Neuron (in vitro differentiated cells): Measurements from ENCODE around the gene ITGAE.
"Not testable (repeated sequence)": the region's sequence is repeated elsewhere in the genome, so short reads cannot be mapped to it uniquely, and the experiment has no call there.

Experiments
- H2AFZ ChIP-seq: one replicate; pipeline ENCODE4 v1.6.1; 2013; ENCODE audit warnings: low read depth, mild to moderate bottlenecking, inconsistent platforms, low read length, moderate library complexity
- H3K27me3 ChIP-seq: one replicate; pipeline ENCODE4 v1.6.1; 2013; ENCODE audit warnings: low read length; ENCODE audit not compliant: insufficient read depth
- H3K36me3 ChIP-seq: one replicate; pipeline ENCODE4 v1.6.1; 2013; ENCODE audit warnings: low read length; ENCODE audit not compliant: insufficient read depth
- H3K4me1 ChIP-seq: one replicate; pipeline ENCODE4 v1.6.1; 2013; ENCODE audit warnings: low read length; ENCODE audit not compliant: insufficient read depth
- H3K4me3 ChIP-seq: 2 replicates; pipeline ENCODE4 v1.5.1; 2013; ENCODE audit warnings: mild to moderate bottlenecking, low read length, moderate library complexity
- H3K9me3 ChIP-seq: one replicate; pipeline ENCODE4 v1.6.1; 2013; ENCODE audit warnings: low read length

Gene ITGAE

DNA sequence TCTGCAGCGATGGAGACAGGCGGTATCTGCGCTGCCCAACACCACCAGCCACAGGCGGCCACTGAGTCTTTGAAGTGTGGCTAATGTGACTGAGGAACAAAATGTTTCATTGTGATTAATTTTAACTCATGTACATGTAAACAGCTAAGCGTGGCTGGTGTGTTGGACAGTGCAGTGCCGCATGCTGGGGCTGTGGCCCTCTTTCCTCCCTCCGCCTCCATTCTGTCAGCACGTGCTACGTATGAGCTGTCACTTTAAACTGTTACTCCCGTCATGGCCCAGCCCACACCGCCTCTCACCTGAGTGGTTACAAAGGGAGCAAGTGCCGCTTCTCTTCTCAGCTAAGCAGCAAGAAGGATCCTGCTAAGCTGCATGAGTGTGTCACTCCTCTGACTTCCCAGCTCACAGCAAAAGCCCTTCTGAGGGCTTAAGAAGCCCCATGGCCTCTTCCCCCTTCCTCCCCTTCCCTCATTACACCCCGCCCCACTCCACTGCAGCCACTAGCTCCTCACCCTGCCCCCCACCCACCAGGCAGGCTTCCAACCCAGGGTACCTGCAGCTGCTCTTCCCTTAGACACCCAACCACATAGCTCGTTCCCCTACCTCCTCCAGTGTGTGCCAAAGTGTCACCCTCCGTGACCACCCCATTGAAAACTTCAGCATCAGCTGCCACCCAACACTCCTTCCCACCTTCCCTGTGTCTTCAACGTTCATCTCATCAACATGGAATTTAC lies 62.3 kb downstream of the ITGAE start:
- Histone ChIP-seq H3K27me3 (no peaks in the 10 kb centered on the region), H3K4me1 (peaks cover 10% of the 10 kb centered on the region), H3K36me3 (no peaks in the 10 kb centered on the region), H3K4me3 (no peak overlapping the region), H3K9me3 (no peaks in the 10 kb centered on the region), H2AFZ (no peak overlapping the region)

DNA sequence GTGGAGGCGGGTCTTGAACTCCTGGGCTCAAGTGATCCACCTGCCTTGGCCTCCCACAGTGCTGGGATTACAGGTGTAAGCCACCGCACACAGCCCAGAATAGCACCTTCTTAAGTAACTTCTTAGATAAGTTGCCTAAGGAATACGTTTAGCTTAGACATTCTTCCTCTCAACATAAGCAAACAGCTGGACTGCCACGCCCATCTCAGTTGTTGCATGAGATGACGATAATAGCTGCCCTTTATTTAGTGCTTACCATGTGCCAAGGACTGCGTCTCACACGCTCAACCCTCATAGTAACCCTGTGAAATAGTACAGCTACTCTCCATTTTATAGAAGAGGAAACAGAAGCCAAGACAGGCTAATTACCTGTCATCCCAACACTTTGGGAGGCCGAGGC lies 65.5 kb downstream of the ITGAE start:
- Histone ChIP-seq H3K27me3 (no peaks in the 10 kb centered on the region), H3K9me3 (no peaks in the 10 kb centered on the region)

DNA sequence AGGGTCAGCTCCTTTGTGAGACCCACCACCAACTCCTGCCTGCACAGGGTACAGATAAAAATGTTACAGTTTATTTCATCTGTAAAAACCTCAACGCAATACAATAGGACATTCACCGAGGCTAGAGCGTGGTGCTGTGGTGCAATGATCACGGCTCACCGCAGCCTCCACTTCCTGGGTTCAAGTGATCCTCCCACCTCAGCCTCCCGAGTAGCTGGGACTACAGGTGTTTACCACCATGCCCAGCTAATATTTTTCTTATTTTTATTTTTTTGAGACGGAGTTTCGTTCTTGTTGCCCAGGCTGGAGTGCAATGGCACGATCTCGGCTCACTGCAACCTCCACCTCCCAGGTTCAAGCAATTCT lies 66.1 kb downstream of the ITGAE start:
- not testable (repeated sequence) for H2AFZ ChIP-seq, H3K27me3 ChIP-seq, H3K36me3 ChIP-seq, H3K9me3 ChIP-seq, H3K4me3 ChIP-seq
- H3K4me1 ChIP-seq = peaks cover 14% of the 10 kb centered on the region

More for the DNA sequence above, 65.5 kb downstream of the ITGAE start:
- Histone ChIP-seq H2AFZ (no peak overlapping the region), H3K36me3 (no peaks in the 10 kb centered on the region), H3K4me3 (no peak overlapping the region), H3K4me1 (peaks cover 14% of the 10 kb centered on the region)

- peaks cover 4% of the 10 kb centered on the region for H3K4me1 ChIP-seq
- no peaks in the 10 kb centered on the region for H3K27me3 ChIP-seq
- H3K4me3 ChIP-seq = no peak overlapping the region
- no peaks in the 10 kb centered on the region for H3K9me3 ChIP-seq
- H3K36me3 ChIP-seq = peaks cover 10% of the 10 kb centered on the region
- no peak overlapping the region for H2AFZ ChIP-seq
These were observed 68.8 kb downstream of the ITGAE start for GRCh38 chr17:3732210-3732621.

DNA sequence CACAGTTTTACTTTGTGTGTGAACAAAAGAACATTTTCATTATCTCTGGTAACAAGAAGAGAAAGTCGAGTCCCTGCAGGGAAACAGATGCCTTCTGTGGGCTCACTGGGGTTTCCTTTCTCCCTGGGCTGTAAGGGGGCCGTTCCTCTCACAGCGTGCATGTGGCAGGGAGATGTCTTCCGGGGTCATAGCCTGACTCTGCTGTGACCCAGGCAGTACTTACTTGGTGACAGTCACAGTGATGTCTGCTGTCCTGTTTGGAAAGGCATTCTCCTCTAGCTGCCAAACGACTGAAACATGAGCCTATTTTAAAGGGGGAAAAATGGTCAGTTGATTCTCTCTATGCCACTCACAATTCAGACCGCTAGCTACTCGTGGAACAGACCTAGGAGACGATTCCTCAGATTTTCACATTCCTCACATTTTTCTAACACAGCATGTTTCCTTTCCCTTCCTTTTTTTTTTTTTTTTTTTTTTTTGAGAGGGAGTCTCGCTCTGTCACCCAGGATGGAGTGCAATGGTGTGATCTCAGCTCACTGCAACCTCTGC lies 70.0 kb downstream of the ITGAE start:
- Histone ChIP-seq H3K4me1 (peaks cover 4% of the 10 kb centered on the region), H3K9me3 (no peaks in the 10 kb centered on the region), H3K36me3 (peaks cover 16% of the 10 kb centered on the region), H3K4me3 (no peak overlapping the region), H3K27me3 (no peaks in the 10 kb centered on the region), H2AFZ (no peak overlapping the region)

DNA sequence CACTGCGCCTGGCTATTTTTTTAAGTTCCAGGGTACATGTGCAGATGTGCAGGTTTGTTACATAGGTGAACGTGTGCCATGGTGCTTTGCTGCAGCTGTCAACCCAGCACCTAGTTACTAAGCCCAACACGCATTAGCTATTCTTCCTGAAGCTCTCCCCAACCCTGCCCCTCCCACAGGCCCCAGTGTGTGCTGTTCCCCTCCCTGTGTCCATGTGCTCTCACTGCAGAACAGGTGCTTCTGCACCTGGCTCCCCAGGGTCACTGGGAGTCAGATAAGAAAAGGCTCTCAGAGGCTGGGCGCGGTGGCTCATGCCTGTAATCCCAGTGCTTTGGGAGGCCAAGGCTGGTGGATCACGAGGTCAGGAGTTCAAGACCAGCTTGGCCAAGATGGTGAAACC lies 71.1 kb downstream of the ITGAE start:
- no peak overlapping the region for H3K4me3 ChIP-seq
- peaks cover 25% of the 10 kb centered on the region for H3K36me3 ChIP-seq
- no peak overlapping the region for H2AFZ ChIP-seq
- peaks cover 12% of the 10 kb centered on the region for H3K4me1 ChIP-seq
- no peaks in the 10 kb centered on the region for H3K9me3 ChIP-seq
- no peaks in the 10 kb centered on the region for H3K27me3 ChIP-seq

- Histone ChIP-seq H3K4me1 (peaks cover 17% of the 10 kb centered on the region), H3K36me3 (peaks cover 25% of the 10 kb centered on the region)
- not testable (repeated sequence) for H2AFZ ChIP-seq, H3K9me3 ChIP-seq, H3K4me3 ChIP-seq, H3K27me3 ChIP-seq
These were observed 72.9 kb downstream of the ITGAE start for GRCh38 chr17:3728099-3728498.

DNA sequence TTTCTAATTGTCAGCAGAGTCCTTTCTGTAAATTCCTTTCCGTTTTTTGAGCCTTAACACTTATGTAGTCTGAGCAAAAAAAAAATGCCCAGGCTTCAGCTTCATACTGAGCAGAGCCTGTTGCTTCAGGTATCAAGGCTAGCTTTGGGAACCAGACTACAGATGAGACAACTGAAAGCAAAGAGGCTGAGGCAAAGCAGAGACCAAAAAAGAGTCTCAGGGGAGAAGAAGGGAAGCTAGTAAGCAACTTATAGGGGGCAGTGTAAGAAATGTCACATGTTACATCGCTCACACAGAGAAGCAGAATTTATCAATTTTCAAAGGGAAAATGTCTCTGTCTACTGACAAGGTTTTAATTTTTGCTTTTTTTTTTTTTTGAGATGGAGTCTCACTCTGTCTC lies 73.9 kb downstream of the ITGAE start:
- no peak overlapping the region for H3K4me3 ChIP-seq
- H3K36me3 ChIP-seq = peaks cover 25% of the 10 kb centered on the region
- no peaks in the 10 kb centered on the region for H3K27me3 ChIP-seq
- no peak overlapping the region for H2AFZ ChIP-seq
- no peaks in the 10 kb centered on the region for H3K9me3 ChIP-seq
- peaks cover 20% of the 10 kb centered on the region for H3K4me1 ChIP-seq

DNA sequence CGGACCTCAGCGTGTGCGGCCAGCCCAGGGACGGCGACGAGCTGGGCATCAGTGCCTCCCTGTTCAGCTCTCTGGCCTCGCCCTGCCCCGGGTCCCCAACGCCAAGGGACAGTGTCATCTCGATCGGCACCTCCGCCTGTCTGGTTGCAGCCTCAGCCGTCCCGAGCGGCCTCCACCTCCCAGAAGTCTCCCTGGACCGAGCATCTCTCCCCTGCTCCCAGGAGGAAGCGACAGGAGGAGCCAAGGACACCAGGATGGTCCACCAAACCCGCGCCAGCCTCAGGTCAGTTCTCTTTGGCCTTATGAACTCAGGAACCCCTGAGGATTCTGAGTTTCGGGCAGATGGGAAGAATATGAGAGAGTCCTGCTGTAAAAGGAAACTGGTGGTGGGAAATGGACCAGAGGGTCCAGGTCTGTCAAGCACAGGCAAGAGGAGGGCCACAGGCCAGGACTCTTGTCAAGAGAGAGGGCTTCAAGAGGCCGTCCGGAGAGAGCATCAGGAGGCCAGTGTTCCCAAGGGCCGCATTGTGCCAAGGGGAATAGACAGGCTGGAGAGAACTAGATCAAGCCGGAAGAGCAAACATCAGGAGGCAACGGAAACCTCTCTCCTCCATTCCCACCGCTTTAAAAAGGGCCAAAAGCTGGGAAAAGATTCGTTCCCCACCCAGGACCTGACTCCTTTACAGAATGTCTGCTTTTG lies 76.5 kb downstream of the ITGAE start:
- H3K4me3 ChIP-seq = peak overlapping the region; percentile 88
- H3K27me3 ChIP-seq = no peaks in the 10 kb centered on the region
- peaks cover 34% of the 10 kb centered on the region for H3K36me3 ChIP-seq
- peak overlapping the region; percentile 87 for H2AFZ ChIP-seq
- H3K9me3 ChIP-seq = no peaks in the 10 kb centered on the region
- peaks cover 20% of the 10 kb centered on the region for H3K4me1 ChIP-seq

GRCh38 chr17:3723556-3724377 lies 77.2 kb downstream of the ITGAE start, which contains the start of gene HASPIN:
HASPIN (plus strand) TSS chr17:3723903; CDS start chr17:3723936, 33 bp downstream.
- Histone ChIP-seq H2AFZ (peak within 1 kb of the TSS; percentile 87), H3K4me3 (peak within 1 kb of the TSS; percentile 88), H3K36me3 (peaks cover 31% of the 10 kb centered on the region), H3K27me3 (no peaks in the 10 kb centered on the region), H3K4me1 (peaks cover 20% of the 10 kb centered on the region), H3K9me3 (no peaks in the 10 kb centered on the region)

GRCh38 chr17:3723188-3723555 lies 77.8 kb downstream of the ITGAE start:
- H3K36me3 ChIP-seq = peaks cover 37% of the 10 kb centered on the region

GRCh38 chr17:3722716-3723115 lies 78.3 kb downstream of the ITGAE start:
- Histone ChIP-seq H3K27me3 (no peaks in the 10 kb centered on the region), H3K36me3 (peaks cover 37% of the 10 kb centered on the region), H2AFZ (peak overlapping the region; percentile 87), H3K4me3 (peak overlapping the region; percentile 88), H3K4me1 (peaks cover 20% of the 10 kb centered on the region), H3K9me3 (no peaks in the 10 kb centered on the region)

More at GRCh38 chr17:3723188-3723555, 77.8 kb downstream of the ITGAE start:
- Histone ChIP-seq H3K4me1 (peaks cover 20% of the 10 kb centered on the region), H3K27me3 (no peaks in the 10 kb centered on the region), H2AFZ (peak overlapping the region; percentile 87), H3K4me3 (peak overlapping the region; percentile 88), H3K9me3 (no peaks in the 10 kb centered on the region)

- Histone ChIP-seq H3K9me3 (no peaks in the 10 kb centered on the region), H3K4me3 (no peak overlapping the region), H3K27me3 (no peaks in the 10 kb centered on the region), H3K36me3 (peaks cover 49% of the 10 kb centered on the region), H3K4me1 (peaks cover 7% of the 10 kb centered on the region), H2AFZ (no peak overlapping the region)
These were observed 81.7 kb downstream of the ITGAE start for GRCh38 chr17:3719265-3719664.
